ENCODE measurements around the gene CATSPER4. TPM values are rescaled to one million over a fixed set of nuclear protein-coding genes. Genes with fewer than 3 reads are reported as not detected.
A peak's percentile ranks its signal among the peaks of the same experiment; 100 is the strongest.

CATSPER4 gene
- not detected in 2 replicates for total RNA-seq (2014; rRNA removed; shearing (Covaris generic))

GRCh38 chr1:26190373-26190987, at the start of gene CATSPER4:
CATSPER4 (plus strand) TSS chr1:26190602; CDS start chr1:26190628, 26 bp downstream.
- DNase-seq (ENCODE audit: low spot score) = no peak

GRCh38 chr1:26142159-26142558, 48.2 kb upstream of the CATSPER4 start:
- no peak for DNase-seq (ENCODE audit: low spot score)

GRCh38 chr1:26145041-26145959, 45.1 kb upstream of the CATSPER4 start:
- DNase-seq (ENCODE audit: low spot score) = peak; percentile 66

- no peak for DNase-seq (ENCODE audit: low spot score)
Observed at GRCh38 chr1:26145960-26146294, 44.5 kb upstream of the CATSPER4 start.

- no peak for DNase-seq (ENCODE audit: low spot score)
Observed at GRCh38 chr1:26148887-26149286, 41.5 kb upstream of the CATSPER4 start.

GRCh38 chr1:26153966-26154532, 36.4 kb upstream of the CATSPER4 start:
- DNase-seq (ENCODE audit: low spot score) = no peak

- no peak for DNase-seq (ENCODE audit: low spot score)
Observed at GRCh38 chr1:26154750-26155149, 35.7 kb upstream of the CATSPER4 start.

GRCh38 chr1:26155370-26156284, 34.8 kb upstream of the CATSPER4 start:
- DNase-seq (ENCODE audit: low spot score) = no peak

GRCh38 chr1:26156285-26157038, 33.9 kb upstream of the CATSPER4 start:
- no peak for DNase-seq (ENCODE audit: low spot score)

- no peak for DNase-seq (ENCODE audit: low spot score)
Observed at GRCh38 chr1:26158271-26158907, 32.0 kb upstream of the CATSPER4 start.

- DNase-seq (ENCODE audit: low spot score) = no peak
Observed at GRCh38 chr1:26158908-26159742, 31.3 kb upstream of the CATSPER4 start, which contains the start of gene FAM110D. FAM110D (plus strand) TSS chr1:26159079; CDS start chr1:26161292, 2,213 bp downstream.

- DNase-seq (ENCODE audit: low spot score) = no peak
Observed at GRCh38 chr1:26159743-26160039, 30.7 kb upstream of the CATSPER4 start.

- no peak for DNase-seq (ENCODE audit: low spot score)
Observed at GRCh38 chr1:26160527-26161414, 29.6 kb upstream of the CATSPER4 start.

GRCh38 chr1:26161415-26162219, 28.8 kb upstream of the CATSPER4 start:
- DNase-seq (ENCODE audit: low spot score) = no peak

- no peak for DNase-seq (ENCODE audit: low spot score)
Observed at GRCh38 chr1:26162220-26162709, 28.1 kb upstream of the CATSPER4 start.

- no peak for DNase-seq (ENCODE audit: low spot score)
Observed at GRCh38 chr1:26163684-26164035, 26.7 kb upstream of the CATSPER4 start.

- DNase-seq (ENCODE audit: low spot score) = no peak
Observed at GRCh38 chr1:26164036-26164860, 26.2 kb upstream of the CATSPER4 start.

All from H4 (cell line).